GM12878 (cell line): ENCODE data around the gene ST8SIA1. TPM values are rescaled to one million over a fixed set of nuclear protein-coding genes. Genes with fewer than 3 reads are reported as not detected.

Experiments used
- ATAC-seq: fragments of 200-7000 bp; cut with Tn5 transposase; 3 replicates; pipeline ENCODE4 v1.9.1; 2020; ENCODE audit warnings: mild to moderate bottlenecking, moderate library complexity
- BruUV-seq: library from RNA; stranded (reverse); fragments of 400-500 nt; replicated peaks from 2 replicates; lab custom pipeline; 2021; lab: Mats Ljungman, UMichigan
- CTCF ChIA-PET: fragments of 300-600 bp; sonication (Branson Sonifier 250); formaldehyde crosslinking; extraction: SDS; loops from one replicate; lab custom pipeline; 2021; ENCODE audit warnings: inconsistent platforms; lab: Yijun Ruan, JAX
- POLR2A ChIA-PET: fragments of 350-600 bp; formaldehyde crosslinking; extraction: SDS; loops from one replicate; lab custom pipeline; 2021; ENCODE audit warnings: inconsistent platforms; lab: Charles Lee
- RAD21 ChIA-PET: fragments of 300-600 bp; sonication (Branson Sonifier 250); formaldehyde crosslinking; loops from one replicate; lab custom pipeline; 2023; ENCODE audit warnings: antibody characterized with exemption; ENCODE audit not compliant: unreplicated experiment; lab: Charles Lee
- SMC1A ChIA-PET: fragments of 300-600 bp; sonication (Branson Sonifier 250); formaldehyde crosslinking; loops from one replicate; lab custom pipeline; 2023; ENCODE audit not compliant: unreplicated experiment, uncharacterized antibody; lab: Charles Lee
- DNase-seq: peaks from one replicate; pipeline ENCODE4 v3.0.0-alpha.2; 2011; ENCODE audit warnings: low read depth, low spot score
- FAIRE-seq: peaks from 3 replicates; lab custom pipeline; 2011; peaks lifted over from hg19 to GRCh38; lab: Jason Lieb, UNC
- H2AFZ ChIP-seq: 2 replicates; pipeline ENCODE4 v1.6.0; 2011; ENCODE audit warnings: low read depth, low read length, control low read depth; ENCODE audit not compliant: control insufficient read depth
- H3K27ac ChIP-seq: 2 replicates; pipeline ENCODE4 v1.5.1; 2011; ENCODE audit warnings: control low read depth; ENCODE audit not compliant: control insufficient read depth, insufficient read depth
- H3K27me3 ChIP-seq, 2 experiments: replicated peaks in 1 of 2; 2 replicates each; pipeline versions ENCODE4 v1.6.0 to v1.6.1; 2011; ENCODE audit warnings: low read length in 1 of 2; ENCODE audit not compliant: control insufficient read depth in 2 of 2, insufficient read depth in 2 of 2
- H3K36me3 ChIP-seq, 2 experiments: 2 replicates each; pipeline ENCODE4 v1.5.1; 2011; ENCODE audit warnings: low read length in 1 of 2; ENCODE audit not compliant: control insufficient read depth in 2 of 2, insufficient read depth in 2 of 2
- H3K4me1 ChIP-seq: 2 replicates; pipeline ENCODE4 v1.6.1; 2011; ENCODE audit warnings: mild to moderate bottlenecking, low read length, moderate library complexity, mixed read lengths; ENCODE audit not compliant: control insufficient read depth, insufficient read depth
- H3K4me2 ChIP-seq: 2 replicates; pipeline ENCODE4 v1.6.0; 2011; ENCODE audit warnings: control low read depth; ENCODE audit not compliant: control insufficient read depth, insufficient read depth
- H3K4me3 ChIP-seq: fragments of 200-600 bp; sonication (generic); 2 replicates; pipeline ENCODE4 v1.5.1; 2016
- H3K79me2 ChIP-seq: 2 replicates; pipeline ENCODE4 v1.6.0; 2011; ENCODE audit warnings: low read length; ENCODE audit not compliant: control insufficient read depth, insufficient read depth
- H3K9ac ChIP-seq: 2 replicates; pipeline ENCODE4 v1.8.0; 2011; ENCODE audit warnings: low read length, control low read depth, mixed read lengths; ENCODE audit not compliant: control insufficient read depth, insufficient read depth
- H3K9me3 ChIP-seq: replicated peaks from 3 replicates; pipeline ENCODE4 v1.5.1; 2011; ENCODE audit warnings: mild to moderate bottlenecking, low read length; ENCODE audit not compliant: control insufficient read depth, insufficient read depth
- H4K20me1 ChIP-seq: 2 replicates; pipeline ENCODE4 v1.6.0; 2011; ENCODE audit not compliant: control insufficient read depth, insufficient read depth
- CREB1 ChIP-seq: IDR thresholded peaks from 2 replicates; pipeline ENCODE4 v1.6.1; 2012; ENCODE audit warnings: low read depth, mild to moderate bottlenecking, inconsistent platforms
- HCFC1 ChIP-seq: fragments of 150-350 bp; IDR thresholded peaks from 2 replicates; pipeline ENCODE4 v1.6.1; 2014; ENCODE audit warnings: low read length
- RFX5 ChIP-seq: IDR thresholded peaks from 2 replicates; pipeline ENCODE4 v1.6.1; 2011; ENCODE audit warnings: low read depth, low read length, improper control_type of control experiment
- in situ Hi-C: fragments of 300-500 bp; cut with MboI; formaldehyde crosslinking; loops from 9 replicates; pipeline ENCODE4 v1.14.3; 2018; ENCODE audit warnings: mixed read lengths
- intact Hi-C: fragments of 100-400 bp; cut with micrococcal nuclease; formaldehyde crosslinking; loops from one replicate; pipeline ENCODE4 v1.14.2; 2022; ENCODE audit not compliant: unreplicated experiment
- polyA plus RNA-seq, 11 experiments: library from polyadenylated mRNA; depleted of rRNA in 4 of 11; unstranded in 6 of 11; stranded (reverse) in 5 of 11; fragments of >200 nt; fragmentation: Nextera tagmentation in 4 of 11; fragmentation: Illumina TruSeq in 1 of 11; extraction: Ambion mirVana in 4 of 11; extraction: Trizol in 1 of 11; gene quantifications; 1 replicate in 1 of 11; 2 replicates in 10 of 11; pipeline versions ENCODE4 v1.2.1 to v1.2.3, GENCODE V29; 2011 to 2016; ENCODE audit warnings: inconsistent platforms in 2 of 11, missing spikeins in 2 of 11, low read depth in 1 of 11
- total RNA-seq, 4 experiments: library from RNA; depleted of rRNA in 3 of 4; stranded (reverse); fragments of >200 nt in 3 of 4; fragmentation: Illumina TruSeq in 1 of 4; extraction: Trizol in 1 of 4; gene quantifications; 2 replicates each; pipeline versions ENCODE4 v1.2.1 to v1.2.3, GENCODE V29; 2013 to 2021
- TF ChIP-seq, protein P1 (sequence below): fragments of 450-650 bp; IDR thresholded peaks from 2 replicates; pipeline ENCODE4 v1.6.1; 2017; ENCODE audit warnings: antibody characterized with exemption, mild to moderate bottlenecking, moderate library complexity
- TF ChIP-seq, protein P2 (sequence below): IDR thresholded peaks from 2 replicates; pipeline ENCODE4 v1.6.1; 2011; ENCODE audit warnings: borderline replicate concordance, low read depth, mild to moderate bottlenecking, moderate library complexity, mixed read lengths, low read length; ENCODE audit not compliant: insufficient read depth; ENCODE audit errors: extremely low read length
- TF ChIP-seq, protein P3 (sequence below): fragments of 450-650 bp; formaldehyde crosslinking; IDR thresholded peaks from 2 replicates; pipeline ENCODE4 v1.4.0; 2020; ENCODE audit warnings: mild to moderate bottlenecking, moderate library complexity
- TF ChIP-seq, protein P4 (sequence below): IDR thresholded peaks from 2 replicates; pipeline ENCODE4 v1.6.1; 2011; ENCODE audit warnings: mild to moderate bottlenecking, low read depth, low read length, moderate library complexity; ENCODE audit not compliant: insufficient replicate concordance
- TF ChIP-seq, protein P5 (sequence below): fragments of 450-650 bp; IDR thresholded peaks from 2 replicates; pipeline ENCODE4 v1.6.1; 2017; ENCODE audit warnings: mild to moderate bottlenecking, moderate library complexity

The ST8SIA1 gene
- total and polyA plus RNA-seq, 10 of the 15 experiments (the other 5 are each of a cell fraction or from before 2014, with no cell fraction given), result 0.23 to 0.35 (median 0.23) TPM; not detected in 7

DNA sequence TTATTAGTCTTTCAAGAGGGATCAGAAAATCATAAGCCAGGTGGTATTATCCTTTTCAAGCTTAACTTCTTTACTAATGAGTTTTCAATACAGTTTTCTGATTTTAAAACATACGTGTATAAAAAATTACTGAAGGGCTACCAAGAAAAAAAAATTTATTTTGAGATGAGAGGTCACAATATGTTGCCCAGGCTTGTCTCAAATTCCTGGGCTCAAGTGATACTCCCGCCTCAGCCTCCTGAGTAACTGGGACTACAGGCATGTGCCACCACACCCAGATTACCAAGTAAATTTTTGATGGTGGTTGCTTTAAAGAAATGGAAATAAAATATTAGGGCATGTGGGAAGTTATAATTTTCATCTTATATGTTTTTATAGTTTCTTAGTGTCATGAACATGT lies 26.7 kb downstream of the ST8SIA1 start (continued):
- TF ChIP-seq, protein P1, sequence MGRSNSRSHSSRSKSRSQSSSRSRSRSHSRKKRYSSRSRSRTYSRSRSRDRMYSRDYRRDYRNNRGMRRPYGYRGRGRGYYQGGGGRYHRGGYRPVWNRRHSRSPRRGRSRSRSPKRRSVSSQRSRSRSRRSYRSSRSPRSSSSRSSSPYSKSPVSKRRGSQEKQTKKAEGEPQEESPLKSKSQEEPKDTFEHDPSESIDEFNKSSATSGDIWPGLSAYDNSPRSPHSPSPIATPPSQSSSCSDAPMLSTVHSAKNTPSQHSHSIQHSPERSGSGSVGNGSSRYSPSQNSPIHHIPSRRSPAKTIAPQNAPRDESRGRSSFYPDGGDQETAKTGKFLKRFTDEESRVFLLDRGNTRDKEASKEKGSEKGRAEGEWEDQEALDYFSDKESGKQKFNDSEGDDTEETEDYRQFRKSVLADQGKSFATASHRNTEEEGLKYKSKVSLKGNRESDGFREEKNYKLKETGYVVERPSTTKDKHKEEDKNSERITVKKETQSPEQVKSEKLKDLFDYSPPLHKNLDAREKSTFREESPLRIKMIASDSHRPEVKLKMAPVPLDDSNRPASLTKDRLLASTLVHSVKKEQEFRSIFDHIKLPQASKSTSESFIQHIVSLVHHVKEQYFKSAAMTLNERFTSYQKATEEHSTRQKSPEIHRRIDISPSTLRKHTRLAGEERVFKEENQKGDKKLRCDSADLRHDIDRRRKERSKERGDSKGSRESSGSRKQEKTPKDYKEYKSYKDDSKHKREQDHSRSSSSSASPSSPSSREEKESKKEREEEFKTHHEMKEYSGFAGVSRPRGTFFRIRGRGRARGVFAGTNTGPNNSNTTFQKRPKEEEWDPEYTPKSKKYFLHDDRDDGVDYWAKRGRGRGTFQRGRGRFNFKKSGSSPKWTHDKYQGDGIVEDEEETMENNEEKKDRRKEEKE, result no peak
- TF ChIP-seq RFX5 (no peak), CREB1 (no peak)
- TF ChIP-seq, protein P2, sequence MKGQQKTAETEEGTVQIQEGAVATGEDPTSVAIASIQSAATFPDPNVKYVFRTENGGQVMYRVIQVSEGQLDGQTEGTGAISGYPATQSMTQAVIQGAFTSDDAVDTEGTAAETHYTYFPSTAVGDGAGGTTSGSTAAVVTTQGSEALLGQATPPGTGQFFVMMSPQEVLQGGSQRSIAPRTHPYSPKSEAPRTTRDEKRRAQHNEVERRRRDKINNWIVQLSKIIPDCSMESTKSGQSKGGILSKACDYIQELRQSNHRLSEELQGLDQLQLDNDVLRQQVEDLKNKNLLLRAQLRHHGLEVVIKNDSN, result no peak

DNA sequence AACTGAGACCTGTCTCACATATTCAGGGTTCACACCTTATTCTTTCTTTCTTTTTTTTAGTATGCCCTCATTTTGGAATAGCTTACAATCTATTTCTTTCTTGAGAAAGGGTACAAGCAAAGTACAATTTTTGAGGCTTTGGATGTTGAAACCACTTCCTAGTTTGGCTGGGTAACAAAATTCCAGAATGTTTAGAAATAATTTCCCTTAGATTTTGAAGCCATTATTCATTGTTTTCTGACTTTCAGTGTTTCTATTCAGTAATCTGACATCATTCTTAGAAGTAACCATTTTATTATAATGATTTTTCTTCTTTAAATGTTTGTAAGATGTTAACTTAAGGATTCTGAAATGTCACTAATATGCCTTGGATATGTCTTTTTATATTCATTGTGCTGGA lies 28.2 kb downstream of the ST8SIA1 start:
- H3K27ac ChIP-seq, result no peak overlapping the region
- H3K79me2 ChIP-seq, result no peaks in the 10 kb centered on the region
- H3K9me3 ChIP-seq, result no peaks in the 10 kb centered on the region
- no peak overlapping the region for H3K4me3 ChIP-seq
- no peaks in the 10 kb centered on the region for H3K4me1 ChIP-seq
- no peak for ATAC-seq
- H2AFZ ChIP-seq, result no peak overlapping the region
- TF ChIP-seq, protein P3, sequence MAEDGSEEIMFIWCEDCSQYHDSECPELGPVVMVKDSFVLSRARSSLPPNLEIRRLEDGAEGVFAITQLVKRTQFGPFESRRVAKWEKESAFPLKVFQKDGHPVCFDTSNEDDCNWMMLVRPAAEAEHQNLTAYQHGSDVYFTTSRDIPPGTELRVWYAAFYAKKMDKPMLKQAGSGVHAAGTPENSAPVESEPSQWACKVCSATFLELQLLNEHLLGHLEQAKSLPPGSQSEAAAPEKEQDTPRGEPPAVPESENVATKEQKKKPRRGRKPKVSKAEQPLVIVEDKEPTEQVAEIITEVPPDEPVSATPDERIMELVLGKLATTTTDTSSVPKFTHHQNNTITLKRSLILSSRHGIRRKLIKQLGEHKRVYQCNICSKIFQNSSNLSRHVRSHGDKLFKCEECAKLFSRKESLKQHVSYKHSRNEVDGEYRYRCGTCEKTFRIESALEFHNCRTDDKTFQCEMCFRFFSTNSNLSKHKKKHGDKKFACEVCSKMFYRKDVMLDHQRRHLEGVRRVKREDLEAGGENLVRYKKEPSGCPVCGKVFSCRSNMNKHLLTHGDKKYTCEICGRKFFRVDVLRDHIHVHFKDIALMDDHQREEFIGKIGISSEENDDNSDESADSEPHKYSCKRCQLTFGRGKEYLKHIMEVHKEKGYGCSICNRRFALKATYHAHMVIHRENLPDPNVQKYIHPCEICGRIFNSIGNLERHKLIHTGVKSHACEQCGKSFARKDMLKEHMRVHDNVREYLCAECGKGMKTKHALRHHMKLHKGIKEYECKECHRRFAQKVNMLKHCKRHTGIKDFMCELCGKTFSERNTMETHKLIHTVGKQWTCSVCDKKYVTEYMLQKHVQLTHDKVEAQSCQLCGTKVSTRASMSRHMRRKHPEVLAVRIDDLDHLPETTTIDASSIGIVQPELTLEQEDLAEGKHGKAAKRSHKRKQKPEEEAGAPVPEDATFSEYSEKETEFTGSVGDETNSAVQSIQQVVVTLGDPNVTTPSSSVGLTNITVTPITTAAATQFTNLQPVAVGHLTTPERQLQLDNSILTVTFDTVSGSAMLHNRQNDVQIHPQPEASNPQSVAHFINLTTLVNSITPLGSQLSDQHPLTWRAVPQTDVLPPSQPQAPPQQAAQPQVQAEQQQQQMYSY (CRISPR knock-in tag), result no peak
- TF ChIP-seq HCFC1, result no peak
- TF ChIP-seq, protein P4, sequence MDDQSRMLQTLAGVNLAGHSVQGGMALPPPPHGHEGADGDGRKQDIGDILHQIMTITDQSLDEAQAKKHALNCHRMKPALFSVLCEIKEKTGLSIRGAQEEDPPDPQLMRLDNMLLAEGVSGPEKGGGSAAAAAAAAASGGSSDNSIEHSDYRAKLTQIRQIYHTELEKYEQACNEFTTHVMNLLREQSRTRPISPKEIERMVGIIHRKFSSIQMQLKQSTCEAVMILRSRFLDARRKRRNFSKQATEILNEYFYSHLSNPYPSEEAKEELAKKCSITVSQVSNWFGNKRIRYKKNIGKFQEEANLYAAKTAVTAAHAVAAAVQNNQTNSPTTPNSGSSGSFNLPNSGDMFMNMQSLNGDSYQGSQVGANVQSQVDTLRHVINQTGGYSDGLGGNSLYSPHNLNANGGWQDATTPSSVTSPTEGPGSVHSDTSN, result no peak
- TF ChIP-seq, protein P5, sequence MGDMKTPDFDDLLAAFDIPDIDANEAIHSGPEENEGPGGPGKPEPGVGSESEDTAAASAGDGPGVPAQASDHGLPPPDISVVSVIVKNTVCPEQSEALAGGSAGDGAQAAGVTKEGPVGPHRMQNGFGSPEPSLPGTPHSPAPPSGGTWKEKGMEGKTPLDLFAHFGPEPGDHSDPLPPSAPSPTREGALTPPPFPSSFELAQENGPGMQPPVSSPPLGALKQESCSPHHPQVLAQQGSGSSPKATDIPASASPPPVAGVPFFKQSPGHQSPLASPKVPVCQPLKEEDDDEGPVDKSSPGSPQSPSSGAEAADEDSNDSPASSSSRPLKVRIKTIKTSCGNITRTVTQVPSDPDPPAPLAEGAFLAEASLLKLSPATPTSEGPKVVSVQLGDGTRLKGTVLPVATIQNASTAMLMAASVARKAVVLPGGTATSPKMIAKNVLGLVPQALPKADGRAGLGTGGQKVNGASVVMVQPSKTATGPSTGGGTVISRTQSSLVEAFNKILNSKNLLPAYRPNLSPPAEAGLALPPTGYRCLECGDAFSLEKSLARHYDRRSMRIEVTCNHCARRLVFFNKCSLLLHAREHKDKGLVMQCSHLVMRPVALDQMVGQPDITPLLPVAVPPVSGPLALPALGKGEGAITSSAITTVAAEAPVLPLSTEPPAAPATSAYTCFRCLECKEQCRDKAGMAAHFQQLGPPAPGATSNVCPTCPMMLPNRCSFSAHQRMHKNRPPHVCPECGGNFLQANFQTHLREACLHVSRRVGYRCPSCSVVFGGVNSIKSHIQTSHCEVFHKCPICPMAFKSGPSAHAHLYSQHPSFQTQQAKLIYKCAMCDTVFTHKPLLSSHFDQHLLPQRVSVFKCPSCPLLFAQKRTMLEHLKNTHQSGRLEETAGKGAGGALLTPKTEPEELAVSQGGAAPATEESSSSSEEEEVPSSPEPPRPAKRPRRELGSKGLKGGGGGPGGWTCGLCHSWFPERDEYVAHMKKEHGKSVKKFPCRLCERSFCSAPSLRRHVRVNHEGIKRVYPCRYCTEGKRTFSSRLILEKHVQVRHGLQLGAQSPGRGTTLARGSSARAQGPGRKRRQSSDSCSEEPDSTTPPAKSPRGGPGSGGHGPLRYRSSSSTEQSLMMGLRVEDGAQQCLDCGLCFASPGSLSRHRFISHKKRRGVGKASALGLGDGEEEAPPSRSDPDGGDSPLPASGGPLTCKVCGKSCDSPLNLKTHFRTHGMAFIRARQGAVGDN, result no peak
- H3K36me3 ChIP-seq, result no peaks in the 10 kb centered on the region
- RAD21 ChIA-PET, result no interaction called here
- POLR2A ChIA-PET, result no interaction called here
- no TSS peak for BruUV-seq
- CTCF ChIA-PET, result no interaction called here
- H3K4me2 ChIP-seq, result no peak overlapping the region
- H4K20me1 ChIP-seq, result no peaks in the 10 kb centered on the region
- H3K9ac ChIP-seq, result no peak overlapping the region
- FAIRE-seq, result no peak
- SMC1A ChIA-PET, result interaction anchor here (0.6 kb wide), 1 partner anchor 205 kb away, joined by 3 read pairs; no protein-coding TSS in a partner anchor
- intact Hi-C loops (no loop called here), in situ Hi-C loops (no loop called here)
- DNase-seq, result no peak
- no peaks in the 10 kb centered on the region for H3K27me3 ChIP-seq
